ENCODE data around the gene KASH5.

GRCh38 chr19:49414256-49414655 lies 26.2 kb downstream of the KASH5 start:
- TF ChIP-seq CTCF (IDR thresholded peaks at IDR 0.05; ENCODE audit: low read depth, low read length) (no peak), EZH2phosphoT487 (IDR thresholded peaks at IDR 0.05; ENCODE audit: low read depth) (no peak)
